H1 (cell line): ENCODE data around the gene DNAJC21. TPM values are rescaled to one million over a fixed set of nuclear protein-coding genes. Genes with fewer than 3 reads are reported as not detected.

Experiments used
- CTCF ChIA-PET: fragments of 300-600 bp; sonication (Branson Sonifier 250); formaldehyde crosslinking; loops from one replicate; lab custom pipeline; 2021; ENCODE audit not compliant: partially characterized antibody; lab: Charles Lee
- POLR2A ChIA-PET: fragments of 300-600 bp; sonication (Branson Sonifier 250); formaldehyde crosslinking; loops from one replicate; lab custom pipeline; 2021; ENCODE audit warnings: inconsistent platforms; ENCODE audit not compliant: partially characterized antibody; lab: Charles Lee
- DNase-seq, 2 experiments: peaks; one replicate each; pipeline versions ENCODE4 v3.0.0 to v3.0.0-alpha.2; 2010 to 2022; ENCODE audit warnings: low spot score in 2 of 2, low read depth in 1 of 2, mixed read lengths in 1 of 2
- FAIRE-seq: peaks from 2 replicates; lab custom pipeline; 2011; peaks lifted over from hg19 to GRCh38; lab: Jason Lieb, UNC
- H2AFZ ChIP-seq: 2 replicates; pipeline ENCODE4 v1.8.1; 2012; ENCODE audit warnings: low read length, inconsistent platforms
- H2AK5ac ChIP-seq: 2 replicates; pipeline ENCODE4 v1.6.1; 2013; ENCODE audit warnings: low read depth, low read length
- H2BK120ac ChIP-seq: replicated peaks from 2 replicates; pipeline ENCODE3; 2013; ENCODE audit warnings: low read depth, low read length, inconsistent platforms
- H2BK12ac ChIP-seq: 2 replicates; pipeline ENCODE4 v1.6.1; 2013; ENCODE audit warnings: low read depth, low read length
- H2BK15ac ChIP-seq: 2 replicates; pipeline ENCODE4 v1.6.1; 2013; ENCODE audit warnings: low read length
- H2BK20ac ChIP-seq: 2 replicates; pipeline ENCODE4 v1.6.1; 2013; ENCODE audit warnings: low read length
- H2BK5ac ChIP-seq: 2 replicates; pipeline ENCODE4 v1.6.1; 2013; ENCODE audit warnings: low read depth, low read length
- H3K14ac ChIP-seq: 2 replicates; pipeline ENCODE4 v1.6.1; 2013; ENCODE audit warnings: inconsistent platforms; ENCODE audit not compliant: insufficient read length
- H3K18ac ChIP-seq: 2 replicates; pipeline ENCODE4 v1.6.1; 2013; ENCODE audit warnings: low read length; ENCODE audit errors: extremely low read depth
- H3K23ac ChIP-seq: 2 replicates; pipeline ENCODE4 v1.6.1; 2013; ENCODE audit warnings: inconsistent platforms; ENCODE audit not compliant: insufficient read length
- H3K23me2 ChIP-seq: 2 replicates; pipeline ENCODE4 v1.6.1; 2013; ENCODE audit warnings: low read depth, low read length
- H3K27ac ChIP-seq: 2 replicates; pipeline ENCODE4 v1.6.1; 2011; ENCODE audit warnings: low read depth, low read length, inconsistent platforms
- H3K27me3 ChIP-seq, 4 experiments: replicated peaks in 1 of 4; 1 replicate in 1 of 4; 2 replicates in 3 of 4; pipeline versions ENCODE4 v1.6.1 to v1.8.1; 2011 to 2013; ENCODE audit warnings: low read length in 3 of 4, mild to moderate bottlenecking in 3 of 4, inconsistent platforms in 2 of 4, mixed read lengths in 2 of 4, moderate library complexity in 1 of 4; ENCODE audit not compliant: control insufficient read depth in 3 of 4, insufficient read depth in 3 of 4; ENCODE audit errors: extremely low read depth in 1 of 4
- H3K36me3 ChIP-seq, 4 experiments: 2 replicates each; pipeline versions ENCODE4 v1.6.1 to v1.8.1; 2011 to 2013; ENCODE audit warnings: mild to moderate bottlenecking in 4 of 4, low read length in 3 of 4, moderate library complexity in 2 of 4, control low read depth in 1 of 4, inconsistent platforms in 1 of 4; ENCODE audit not compliant: insufficient read depth in 4 of 4, control insufficient read depth in 2 of 4
- H3K4ac ChIP-seq: replicated peaks from 2 replicates; pipeline ENCODE3; 2013; ENCODE audit warnings: low read length, low read depth, mixed read lengths, inconsistent platforms; ENCODE audit not compliant: insufficient read length
- H3K4me1 ChIP-seq, 4 experiments: replicated peaks in 1 of 4; 1 replicate in 1 of 4; 2 replicates in 3 of 4; pipeline versions ENCODE4 v1.6.1 to v1.8.1; 2011 to 2013; ENCODE audit warnings: low read length in 3 of 4, inconsistent platforms in 2 of 4, mixed read lengths in 1 of 4; ENCODE audit not compliant: insufficient read depth in 4 of 4, control insufficient read depth in 3 of 4
- H3K4me2 ChIP-seq, 2 experiments: 2 replicates each; pipeline versions ENCODE4 v1.6.1 to v1.8.1; 2011 to 2013; ENCODE audit warnings: low read depth in 2 of 2, low read length in 2 of 2, control low read depth in 1 of 2, inconsistent platforms in 1 of 2, mild to moderate bottlenecking in 1 of 2; ENCODE audit not compliant: insufficient read depth in 1 of 2
- H3K4me3 ChIP-seq, 4 experiments: fragments of 200-600, 300-600 bp in 1 of 4; sonication (generic), shearing (Covaris generic), sonication (Bioruptor Twin) in 1 of 4; 2 replicates each; pipeline versions ENCODE4 v1.5.1 to v1.8.1; 2011 to 2016; ENCODE audit warnings: low read length in 4 of 4, low read depth in 3 of 4, control low read depth in 2 of 4, inconsistent platforms in 2 of 4, mild to moderate bottlenecking in 2 of 4, mixed read lengths in 1 of 4, moderate library complexity in 1 of 4; ENCODE audit not compliant: insufficient read depth in 2 of 4; ENCODE audit errors: extremely low read depth in 1 of 4
- H3K56ac ChIP-seq: replicated peaks from 2 replicates; pipeline ENCODE3; 2013; ENCODE audit warnings: low read depth, mild to moderate bottlenecking, mixed read lengths, low read length, inconsistent platforms; ENCODE audit not compliant: insufficient read length
- H3K79me1 ChIP-seq: 2 replicates; pipeline ENCODE4 v1.6.1; 2013; ENCODE audit warnings: low read depth, low read length, control low read depth
- H3K79me2 ChIP-seq, 2 experiments: 2 replicates each; pipeline versions ENCODE4 v1.6.1 to v1.8.1; 2012 to 2013; ENCODE audit warnings: low read length in 2 of 2, mild to moderate bottlenecking in 2 of 2, inconsistent platforms in 1 of 2; ENCODE audit not compliant: insufficient read depth in 2 of 2, control insufficient read depth in 1 of 2
- H3K9ac ChIP-seq, 4 experiments: replicated peaks in 1 of 4; 1 replicate in 1 of 4; 2 replicates in 3 of 4; pipeline versions ENCODE4 v1.6.1 to v1.8.1; 2011 to 2013; ENCODE audit warnings: low read depth in 3 of 4, low read length in 3 of 4, control low read depth in 2 of 4, mild to moderate bottlenecking in 2 of 4, moderate library complexity in 2 of 4, inconsistent platforms in 1 of 4; ENCODE audit errors: extremely low read depth in 1 of 4
- H3K9me3 ChIP-seq, 2 experiments: 2 replicates each; pipeline versions ENCODE4 v1.6.1 to v1.8.1; 2012 to 2013; ENCODE audit warnings: mild to moderate bottlenecking in 2 of 2, moderate library complexity in 2 of 2, control low read depth in 1 of 2, inconsistent platforms in 1 of 2, low read depth in 1 of 2, low read length in 1 of 2, mixed read lengths in 1 of 2; ENCODE audit not compliant: insufficient read depth in 2 of 2
- H4K20me1 ChIP-seq, 2 experiments: replicated peaks in 1 of 2; 2 replicates each; pipeline versions ENCODE3 to v1.8.1; 2011 to 2013; ENCODE audit warnings: inconsistent platforms in 2 of 2, low read length in 2 of 2, mild to moderate bottlenecking in 1 of 2; ENCODE audit not compliant: insufficient read depth in 2 of 2, control insufficient read depth in 1 of 2
- H4K5ac ChIP-seq: 2 replicates; pipeline ENCODE4 v1.6.1; 2013; ENCODE audit warnings: low read length, low read depth, mixed read lengths, inconsistent platforms; ENCODE audit not compliant: insufficient read length
- H4K8ac ChIP-seq: 2 replicates; pipeline ENCODE4 v1.8.0; 2013; ENCODE audit warnings: mild to moderate bottlenecking, moderate library complexity, low read length, inconsistent platforms; ENCODE audit not compliant: insufficient read depth; ENCODE audit errors: extremely low read depth
- H4K91ac ChIP-seq: replicated peaks from 2 replicates; pipeline ENCODE3; 2013; ENCODE audit warnings: low read length, mixed read lengths, inconsistent platforms; ENCODE audit not compliant: insufficient read length
- CREB1 ChIP-seq: IDR thresholded peaks from 2 replicates; pipeline ENCODE4 v1.6.1; 2012; ENCODE audit warnings: inconsistent platforms
- WGBS, 2 experiments: shearing (Covaris generic) in 1 of 2; methylation state at CpG; one replicate each; pipeline versions ENCODE4 v1.1.6 to v1.1.7; 2013 to 2015; ENCODE audit warnings: low lambda C conversion rate in 2 of 2, mixed read lengths in 2 of 2, inconsistent platforms in 1 of 2, low coverage in 1 of 2, missing lambda C conversion rate in 1 of 2; ENCODE audit not compliant: insufficient replicate concordance in 2 of 2, insufficient coverage in 1 of 2, insufficient read length in 1 of 2; ENCODE audit errors: extremely low coverage in 1 of 2, missing lambda C conversion rate in 1 of 2; 5-methylcytosine and 5-hydroxymethylcytosine counted together
- polyA plus RNA-seq, 7 experiments: library from polyadenylated mRNA; depleted of rRNA in 3 of 7; stranded (reverse) in 5 of 7; unstranded in 2 of 7; fragments of >200 nt in 5 of 7; fragments of 200-250 nt in 2 of 7; gene quantifications; 1 replicate in 5 of 7; 2 replicates in 1 of 7; 4 replicates in 1 of 7; pipeline versions ENCODE4 v1.2.1 to v1.2.3, GENCODE V29; 2011 to 2013; ENCODE audit warnings: missing spikeins in 2 of 7, mixed read lengths in 2 of 7
- total RNA-seq: library from RNA; stranded (reverse); fragmentation: NEBNext Ultra II Directional; extraction: Animal tissue kit (Norgen Biotek cat#: 25700); gene quantifications from 2 replicates; pipeline ENCODE4 v1.2.1, GENCODE V29; 2021

The DNAJC21 gene
- total and polyA plus RNA-seq, 2 of the 8 experiments (the other 6 are each of a cell fraction or from before 2014, with no cell fraction given) = 5.1 to 47.5 TPM

- H3K27me3 ChIP-seq = no peaks in the 10 kb centered on the region
- no peaks in the 10 kb centered on the region for H3K9me3 ChIP-seq
- H3K4ac ChIP-seq = no peak overlapping the region
- no peak overlapping the region for H2BK12ac ChIP-seq
- ChIA-PET CTCF (no interaction called here), POLR2A (interaction anchor here (1.1 to 1.6 kb wide), 4 partner anchors 12 to 57 kb away, joined by 3 to 4 read pairs (median 4); partner anchors contain the start of genes BRIX1, RAD1 and TTC23L)
- no peak overlapping the region for H3K9ac ChIP-seq
- no peak overlapping the region for H3K18ac ChIP-seq
- H2AFZ ChIP-seq = no peak overlapping the region
- no peak overlapping the region for H2BK120ac ChIP-seq
- H3K14ac ChIP-seq = no peak overlapping the region
- no peak for DNase-seq
- H3K56ac ChIP-seq = no peak overlapping the region
- H3K79me2 ChIP-seq = no peaks in the 10 kb centered on the region
- no peak overlapping the region for H2AK5ac ChIP-seq
- no peaks in the 10 kb centered on the region for H4K20me1 ChIP-seq
- H2BK5ac ChIP-seq = no peak overlapping the region
- no peaks in the 10 kb centered on the region; the same call in 1 of the 2 replicates for H3K79me1 ChIP-seq
- no peak overlapping the region for H4K5ac ChIP-seq
- no peaks in the 10 kb centered on the region for H3K36me3 ChIP-seq
- no peak overlapping the region for H2BK15ac ChIP-seq
- no peaks in the 10 kb centered on the region for H3K23me2 ChIP-seq
- no peak overlapping the region for H3K23ac ChIP-seq
- H3K4me3 ChIP-seq = no peak overlapping the region
- no peaks in the 10 kb centered on the region for H3K4me1 ChIP-seq
- H3K4me2 ChIP-seq = no peak overlapping the region
- H4K91ac ChIP-seq = no peak overlapping the region
- H2BK20ac ChIP-seq = no peak overlapping the region
- WGBS, 2 experiments = 88% methylated on average over 1 of the region's 1 CpG; no CpG with 5 or more reads in 1 of the 2 experiments
- no peak overlapping the region for H4K8ac ChIP-seq
- no peak for FAIRE-seq
- H3K27ac ChIP-seq = no peak overlapping the region
- TF ChIP-seq CREB1 = no peak
These were observed 40.0 kb upstream of the DNAJC21 start for GRCh38 chr5:34889394-34889793.
